ENCODE data around the gene STRAP. TPM values are rescaled to one million over a fixed set of nuclear protein-coding genes. Genes with fewer than 3 reads are reported as not detected.

Gene STRAP
- total and polyA plus RNA-seq, 9 of the 15 experiments (the other 6 are each of a cell fraction or from before 2014, with no cell fraction given), result 58.5 to 134 (median 89.5) TPM

- H2AFZ ChIP-seq (ENCODE audit: low read depth, low read length), result no peak overlapping the region
- H4K20me1 ChIP-seq (replicated peaks; ENCODE audit: control insufficient read depth, insufficient read depth, low read length), result no peaks in the 10 kb centered on the region
- ATAC-seq (no peak), FAIRE-seq (no peak), DNase-seq (ENCODE audit: extremely low read depth in 1 of 4, low spot score in 3 of 4) (no peak)
- ChIA-PET CTCF (ENCODE audit: low intra/inter-chr PET ratio) (no interaction called here), POLR2A (no interaction called here)
- H3K9ac ChIP-seq (ENCODE audit: insufficient read depth in 1 of 2, low read depth in 2 of 2, low read length in 2 of 2), result no peak overlapping the region
- no peaks in the 10 kb centered on the region for H3K9me3 ChIP-seq (replicated peaks; ENCODE audit: control insufficient read depth, insufficient read depth, low read depth, low read length)
- H3K4me3 ChIP-seq, result no peak overlapping the region
- TF ChIP-seq MYBL2 (IDR thresholded peaks at IDR 0.05; ENCODE audit: low read depth) (no peak), MYBL2 (CRISPR knock-in tag; IDR thresholded peaks at IDR 0.05; ENCODE audit: borderline replicate concordance) (no peak), TCF7 (IDR thresholded peaks at IDR 0.05; ENCODE audit: borderline replicate concordance) (no peak), ZBTB9 (CRISPR knock-in tag; IDR thresholded peaks at IDR 0.05) (no peak), ZNF146 (CRISPR knock-in tag; IDR thresholded peaks at IDR 0.05; ENCODE audit: unreplicated experiment) (no peak), GTF2A2 (tag; IDR thresholded peaks at IDR 0.05) (no peak)
- no TSS peak for BruUV-seq (replicated peaks)
- H3K79me2 ChIP-seq (ENCODE audit: control insufficient read depth, insufficient read depth, low read length), result no peaks in the 10 kb centered on the region
- no peaks in the 10 kb centered on the region for H3K27me3 ChIP-seq (ENCODE audit: control insufficient read depth in 2 of 2, insufficient read depth in 2 of 2, low read length in 2 of 2)
- 0% methylated on average over 1 of the region's 1 CpG for WGBS (ENCODE audit: insufficient coverage, low coverage, missing lambda C conversion rate)
- in situ Hi-C loops (cut with MboI), result loop anchor here (25.0 kb wide), 1 partner anchor 1064 kb away; the partner anchor contains the start of genes C12orf60, SMCO3 and WBP11
- H3K36me3 ChIP-seq (ENCODE audit: control insufficient read depth, insufficient read depth, low read length), result no peaks in the 10 kb centered on the region
- intact Hi-C loops (cut with micrococcal nuclease), result no loop called here
- no peak overlapping the region for H3K4me2 ChIP-seq (ENCODE audit: insufficient read depth, low read length)
- H3K27ac ChIP-seq (ENCODE audit: extremely low read depth, low read depth, low read length), result no peak overlapping the region
- no peaks in the 10 kb centered on the region; a peak in 1 of 5 replicates for H3K4me1 ChIP-seq (replicated peaks in 1 of 2; ENCODE audit: control insufficient read depth in 2 of 2, insufficient read depth in 2 of 2, low read length in 2 of 2)
- no peaks in the 10 kb centered on the region for H3K9me1 ChIP-seq (ENCODE audit: control insufficient read depth, insufficient read depth, low read length)
Measured at GRCh38 chr12:15875863-15876262, 6.3 kb upstream of the STRAP start.
